SK-N-MC (cell line): ENCODE measurements around the gene GSTT2B.
"Not testable (repeated sequence)": the region's sequence is repeated elsewhere in the genome, so short reads cannot be mapped to it uniquely, and the experiment has no call there.

Experiments used
- EZH2 ChIP-seq: fragments of 200-600 bp; sonication (generic); IDR thresholded peaks from one replicate; pipeline ENCODE4 v1.6.1; 2017; ENCODE audit warnings: antibody characterized with exemption
- FOXP2 ChIP-seq: optimal IDR thresholded peaks from 2 replicates; pipeline ENCODE3; 2011; ENCODE audit warnings: mild to moderate bottlenecking, moderate library complexity; ENCODE audit not compliant: insufficient read depth; ENCODE audit errors: extremely low read length, control extremely low read depth
- POLR2AphosphoS5 ChIP-seq: IDR thresholded peaks from 2 replicates; pipeline ENCODE4 v1.6.1; 2012; ENCODE audit warnings: mild to moderate bottlenecking, low read depth, low read length, borderline replicate concordance

- TF ChIP-seq POLR2AphosphoS5, EZH2, FOXP2: not testable (repeated sequence)
Measured at GRCh38 chr22:23947391-23947790, 13.6 kb downstream of the GSTT2B start.
